ENCODE results near the gene CGB2. TPM values are rescaled to one million over a fixed set of nuclear protein-coding genes. Genes with fewer than 3 reads are reported as not detected.
A peak's percentile ranks its signal among the peaks of the same experiment; 100 is the strongest.
"Not testable (repeated sequence)": the region's sequence is repeated elsewhere in the genome, so short reads cannot be mapped to it uniquely, and the experiment has no call there.

The CGB2 gene
- total RNA-seq (2014; rRNA removed; shearing (Covaris generic)) = 1.4 TPM in 1 of 2 replicates, not detected in the other

DNA sequence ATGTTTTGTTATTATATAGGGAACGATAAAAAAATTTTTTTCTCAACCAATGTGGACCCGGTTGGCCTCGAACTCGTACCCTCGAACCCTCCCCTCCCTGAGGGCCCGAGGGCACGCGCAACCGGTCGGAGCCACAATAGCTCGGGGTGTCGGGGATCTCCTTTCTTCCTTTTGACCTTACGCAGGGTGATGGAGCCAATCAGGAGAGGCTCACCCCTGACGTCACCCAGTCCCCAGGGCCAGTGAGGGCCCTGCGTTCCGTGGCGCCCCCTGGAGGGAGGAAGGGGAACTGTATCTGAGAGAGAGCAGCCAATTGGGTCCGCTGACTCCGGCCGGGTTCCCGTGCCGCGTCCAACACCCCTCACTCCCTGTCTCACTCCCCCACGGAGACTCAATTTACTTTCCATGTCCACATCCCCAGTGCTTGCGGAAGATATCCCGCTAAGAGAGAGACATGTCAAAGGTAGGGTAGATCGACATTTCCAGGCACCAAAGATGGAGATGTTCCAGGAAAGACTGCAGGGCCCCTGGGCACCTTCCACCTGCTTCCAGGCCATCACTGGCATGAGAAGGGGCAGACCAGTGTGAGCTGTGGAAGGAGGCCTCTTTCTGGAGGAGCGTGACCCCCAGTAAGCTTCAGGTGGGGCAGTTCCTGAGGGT is at the start of gene CGB2:
CGB2 (plus strand) TSS at position 249 of the 660 bp plus-strand sequence; CDS start at position 455, 206 bp downstream.
- peak; percentile 96 for DNase-seq
- H3K4me3 ChIP-seq (ENCODE audit: insufficient read depth, low read depth, low read length); H3K36me3 ChIP-seq (replicated peaks; ENCODE audit: control insufficient read depth, insufficient read depth, low read length); H3K27me3 ChIP-seq (ENCODE audit: control insufficient read depth, insufficient read depth, low read length): not testable (repeated sequence)

DNA sequence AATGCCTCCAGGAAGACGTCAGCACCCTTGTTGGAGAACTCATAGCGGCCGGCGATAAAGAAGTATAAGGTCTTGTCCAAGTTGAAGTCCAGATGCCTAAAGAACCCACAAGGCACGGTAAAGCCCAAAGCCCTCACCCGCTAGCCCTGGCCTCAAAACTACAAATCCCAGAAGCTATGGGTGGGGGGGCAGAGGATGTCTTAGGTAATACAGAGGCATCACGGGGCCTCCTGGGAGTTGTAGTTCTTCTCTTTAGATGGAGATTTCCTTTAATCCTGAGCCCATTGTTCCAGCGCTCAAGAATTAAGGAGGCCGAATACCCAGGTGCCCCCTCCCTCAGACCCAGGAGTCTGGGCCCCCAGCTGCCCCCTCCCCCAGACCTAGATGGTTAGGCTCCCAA is 49.4 kb upstream of the CGB2 start:
- no peaks in the 10 kb centered on the region for H3K27me3 ChIP-seq (ENCODE audit: control insufficient read depth, insufficient read depth, low read length)
- H3K36me3 ChIP-seq (replicated peaks; ENCODE audit: control insufficient read depth, insufficient read depth, low read length) = peaks cover 7% of the 10 kb centered on the region
- no peak for DNase-seq
- H3K4me3 ChIP-seq (ENCODE audit: insufficient read depth, low read depth, low read length) = no peak overlapping the region

GRCh38 chr19:48985711-48986110 is 46.0 kb upstream of the CGB2 start:
- H3K27me3 ChIP-seq (ENCODE audit: control insufficient read depth, insufficient read depth, low read length) = no peaks in the 10 kb centered on the region
- H3K4me3 ChIP-seq (ENCODE audit: insufficient read depth, low read depth, low read length) = no peak overlapping the region
- DNase-seq = no peak
- H3K36me3 ChIP-seq (replicated peaks; ENCODE audit: control insufficient read depth, insufficient read depth, low read length) = peaks cover 9% of the 10 kb centered on the region

DNA sequence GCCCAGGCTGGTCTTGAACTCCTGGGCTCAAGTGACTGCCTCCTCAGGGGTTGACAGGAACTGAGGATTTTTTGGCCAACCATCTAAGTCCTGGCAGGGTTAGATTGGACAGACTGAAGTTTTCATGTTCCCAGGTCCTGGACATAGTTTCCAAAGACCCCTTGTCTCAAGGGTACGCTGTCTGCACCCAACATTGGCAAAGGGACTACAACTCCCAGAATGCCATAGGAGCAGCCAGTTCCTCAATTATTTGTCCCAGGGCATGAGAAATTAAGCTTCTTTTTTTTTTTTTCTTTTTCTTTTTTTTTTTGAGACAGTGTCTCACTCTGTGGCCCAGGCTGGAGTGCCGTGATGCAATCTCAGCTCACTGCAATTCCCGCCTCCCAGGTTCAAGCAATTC is 45.5 kb upstream of the CGB2 start:
- Histone ChIP-seq H3K27me3 (ENCODE audit: control insufficient read depth, insufficient read depth, low read length) (no peaks in the 10 kb centered on the region), H3K36me3 (replicated peaks; ENCODE audit: control insufficient read depth, insufficient read depth, low read length) (peaks cover 10% of the 10 kb centered on the region), H3K4me3 (ENCODE audit: insufficient read depth, low read depth, low read length) (no peak overlapping the region)
- no peak for DNase-seq

DNA sequence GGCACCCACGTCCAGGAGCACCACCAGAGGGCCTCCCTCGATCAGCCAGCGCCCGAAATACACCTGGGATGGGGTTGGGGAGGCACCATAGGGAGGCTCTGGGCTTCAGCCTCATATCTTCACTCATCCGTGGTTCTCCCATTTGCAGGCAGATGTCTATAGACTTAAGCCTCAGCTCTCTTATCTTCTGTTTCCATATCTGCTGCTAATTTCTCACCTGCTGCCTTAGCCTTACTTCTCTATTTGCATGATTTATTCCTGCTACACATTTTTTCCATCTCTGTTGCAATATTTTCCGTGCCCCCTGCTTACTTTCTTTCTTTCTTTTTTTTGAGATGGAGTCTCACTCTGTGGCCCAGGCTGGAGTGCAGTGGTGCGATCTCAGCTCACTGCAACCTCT is 44.4 kb upstream of the CGB2 start:
- peaks cover 10% of the 10 kb centered on the region for H3K36me3 ChIP-seq (replicated peaks; ENCODE audit: control insufficient read depth, insufficient read depth, low read length)
- no peak overlapping the region for H3K4me3 ChIP-seq (ENCODE audit: insufficient read depth, low read depth, low read length)
- H3K27me3 ChIP-seq (ENCODE audit: control insufficient read depth, insufficient read depth, low read length) = no peaks in the 10 kb centered on the region
- no peak for DNase-seq

DNA sequence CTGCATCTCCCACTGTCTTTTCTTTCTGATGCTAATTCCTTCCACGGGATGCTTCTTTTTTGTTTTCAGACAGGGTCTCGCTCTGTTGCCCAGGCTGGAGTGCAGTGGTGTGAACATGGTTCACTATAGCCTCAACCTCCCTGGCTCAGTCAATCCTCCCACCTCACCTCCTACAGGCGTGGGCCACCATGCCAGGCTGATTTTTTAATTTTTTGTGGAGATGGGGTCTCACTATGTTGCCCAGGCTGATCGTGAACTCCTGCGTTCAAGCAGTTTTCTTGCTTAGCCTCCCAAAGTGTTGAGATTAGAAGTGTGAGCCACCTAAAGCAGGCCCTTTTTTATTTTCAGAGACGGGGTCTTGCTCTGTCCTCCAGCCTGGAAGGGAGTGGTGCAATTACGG is 43.4 kb upstream of the CGB2 start:
- Histone ChIP-seq H3K4me3 (ENCODE audit: insufficient read depth, low read depth, low read length) (no peak overlapping the region), H3K27me3 (ENCODE audit: control insufficient read depth, insufficient read depth, low read length) (no peaks in the 10 kb centered on the region), H3K36me3 (replicated peaks; ENCODE audit: control insufficient read depth, insufficient read depth, low read length) (peaks cover 10% of the 10 kb centered on the region)
- DNase-seq = no peak

DNA sequence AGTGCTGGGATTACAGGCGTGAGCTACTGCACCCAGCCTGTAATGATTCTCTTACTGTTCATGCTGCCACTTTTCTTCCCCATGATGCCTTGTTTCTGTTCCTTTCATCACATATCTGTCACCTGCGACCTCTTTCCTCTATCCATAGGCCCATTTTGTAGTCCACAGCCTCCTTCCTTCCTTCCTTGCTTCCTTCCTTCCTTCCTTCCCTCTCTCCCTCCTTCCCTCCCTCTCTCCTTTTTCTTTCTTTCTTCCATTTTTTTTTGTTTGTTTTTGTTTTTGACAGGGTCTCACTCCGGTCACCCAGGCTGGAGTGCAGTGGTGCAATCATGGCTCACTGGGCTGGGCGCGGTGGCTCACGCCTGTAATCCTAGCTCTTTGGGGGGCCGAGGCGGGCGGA is 42.8 kb upstream of the CGB2 start:
- H3K36me3 ChIP-seq (replicated peaks; ENCODE audit: control insufficient read depth, insufficient read depth, low read length) = peaks cover 10% of the 10 kb centered on the region
- DNase-seq = no peak
- no peaks in the 10 kb centered on the region for H3K27me3 ChIP-seq (ENCODE audit: control insufficient read depth, insufficient read depth, low read length)
- H3K4me3 ChIP-seq (ENCODE audit: insufficient read depth, low read depth, low read length) = no peak overlapping the region

- peak; percentile 22 for DNase-seq
- H3K36me3 ChIP-seq (replicated peaks; ENCODE audit: control insufficient read depth, insufficient read depth, low read length) = peaks cover 10% of the 10 kb centered on the region
- no peak overlapping the region for H3K4me3 ChIP-seq (ENCODE audit: insufficient read depth, low read depth, low read length)
- no peaks in the 10 kb centered on the region for H3K27me3 ChIP-seq (ENCODE audit: control insufficient read depth, insufficient read depth, low read length)
These were observed 41.9 kb upstream of the CGB2 start for GRCh38 chr19:48989701-48990291.

GRCh38 chr19:48990400-48990799 is 41.3 kb upstream of the CGB2 start:
- Histone ChIP-seq H3K36me3 (replicated peaks; ENCODE audit: control insufficient read depth, insufficient read depth, low read length) (peaks cover 8% of the 10 kb centered on the region), H3K27me3 (ENCODE audit: control insufficient read depth, insufficient read depth, low read length) (no peaks in the 10 kb centered on the region), H3K4me3 (ENCODE audit: insufficient read depth, low read depth, low read length) (no peak overlapping the region)
- peak; percentile 22 for DNase-seq

GRCh38 chr19:48991011-48991609 is 40.6 kb upstream of the CGB2 start:
- H3K4me3 ChIP-seq (ENCODE audit: insufficient read depth, low read depth, low read length) = no peak overlapping the region
- peak; percentile 26 for DNase-seq
- H3K36me3 ChIP-seq (replicated peaks; ENCODE audit: control insufficient read depth, insufficient read depth, low read length) = peaks cover 7% of the 10 kb centered on the region
- H3K27me3 ChIP-seq (ENCODE audit: control insufficient read depth, insufficient read depth, low read length) = no peaks in the 10 kb centered on the region

DNA sequence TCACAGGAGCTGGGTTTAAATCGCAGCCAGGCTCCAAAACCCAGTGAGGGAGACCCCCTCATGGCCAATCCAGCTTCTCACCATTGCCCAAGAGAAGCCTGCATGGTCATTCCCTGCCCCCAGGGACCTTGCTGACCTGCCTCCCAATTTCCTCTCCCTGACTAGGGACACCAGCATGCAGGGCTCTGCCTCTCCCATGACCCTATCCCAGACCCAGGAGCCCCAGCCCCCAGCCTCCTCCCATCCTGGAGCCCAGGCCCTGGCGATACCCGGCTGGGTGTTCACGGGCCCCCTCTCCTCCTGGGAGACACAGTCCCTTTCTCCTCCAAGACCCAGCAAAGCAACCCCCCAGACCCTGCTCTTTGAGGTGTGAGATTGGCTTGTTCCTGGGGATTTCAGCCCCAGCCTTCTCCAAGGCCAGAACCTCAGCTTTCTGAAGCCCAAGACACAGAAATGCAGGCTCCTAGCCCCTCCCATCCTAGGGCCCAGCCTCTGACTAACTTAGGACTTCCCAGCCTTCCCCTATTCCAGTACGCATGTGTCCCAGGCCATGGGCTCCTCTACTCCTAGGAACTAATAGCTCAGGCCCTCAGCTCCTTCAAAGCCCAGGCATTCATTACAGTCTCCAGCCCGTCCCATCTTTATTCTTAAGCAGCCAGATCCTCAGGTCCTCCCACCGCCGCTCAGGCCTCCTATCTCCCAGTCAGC is 39.7 kb upstream of the CGB2 start:
- peak overlapping the region; percentile 82 for H3K4me3 ChIP-seq (ENCODE audit: insufficient read depth, low read depth, low read length)
- no peaks in the 10 kb centered on the region for H3K27me3 ChIP-seq (ENCODE audit: control insufficient read depth, insufficient read depth, low read length)
- peaks cover 7% of the 10 kb centered on the region for H3K36me3 ChIP-seq (replicated peaks; ENCODE audit: control insufficient read depth, insufficient read depth, low read length)
- peak; percentile 85 for DNase-seq

DNA sequence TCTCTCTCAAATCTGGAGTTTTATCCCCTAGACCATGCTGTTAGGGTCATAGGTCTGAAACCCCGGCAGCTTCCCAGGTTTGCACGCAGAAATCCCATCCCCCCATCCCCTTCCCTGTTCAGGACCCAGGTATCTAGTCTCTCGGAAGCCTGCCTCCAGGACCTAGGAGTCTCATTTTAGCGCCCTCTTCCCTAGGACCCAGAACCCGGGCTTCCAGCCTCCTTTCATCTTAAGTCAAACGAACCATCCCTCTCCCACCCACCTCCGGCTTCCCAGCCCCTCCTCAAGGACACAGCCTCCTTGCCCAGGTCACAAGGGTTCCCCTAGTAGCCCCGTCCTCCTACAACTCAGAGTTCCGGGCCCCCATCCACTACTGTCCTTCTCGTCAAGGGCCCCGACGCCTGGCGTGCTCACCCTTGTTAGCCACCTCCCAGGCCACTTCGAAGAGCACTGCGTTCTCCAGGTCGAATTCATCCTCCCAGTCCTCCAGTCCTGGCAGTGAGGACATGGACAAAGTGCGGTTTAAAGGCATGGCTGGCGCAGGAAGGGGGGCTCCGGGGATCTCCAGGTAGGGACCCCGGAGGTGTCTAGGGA is 39.0 kb upstream of the CGB2 start:
- peaks cover 7% of the 10 kb centered on the region for H3K36me3 ChIP-seq (replicated peaks; ENCODE audit: control insufficient read depth, insufficient read depth, low read length)
- H3K4me3 ChIP-seq (ENCODE audit: insufficient read depth, low read depth, low read length) = peak overlapping the region; percentile 82
- DNase-seq = peak; percentile 68
- H3K27me3 ChIP-seq (ENCODE audit: control insufficient read depth, insufficient read depth, low read length) = no peaks in the 10 kb centered on the region

GRCh38 chr19:48993175-48994034 is 38.3 kb upstream of the CGB2 start, which contains the start of the genes GYS1 and RUVBL2:
TSS of gene GYS1 (minus strand) at chr19:48993309. CDS start at chr19:48993112, 197 bp downstream.
TSS of gene RUVBL2 (plus strand) at chr19:48993887. CDS start at chr19:48993912, 25 bp downstream.
- no peaks in the 10 kb centered on the region for H3K27me3 ChIP-seq (ENCODE audit: control insufficient read depth, insufficient read depth, low read length)
- peak; percentile 100 for DNase-seq
- peaks cover 7% of the 10 kb centered on the region for H3K36me3 ChIP-seq (replicated peaks; ENCODE audit: control insufficient read depth, insufficient read depth, low read length)
- peak within 1 kb of the TSS; percentile 82 for H3K4me3 ChIP-seq (ENCODE audit: insufficient read depth, low read depth, low read length)

GRCh38 chr19:48994035-48994386 is 37.7 kb upstream of the CGB2 start:
- peaks cover 4% of the 10 kb centered on the region for H3K36me3 ChIP-seq (replicated peaks; ENCODE audit: control insufficient read depth, insufficient read depth, low read length)
- H3K4me3 ChIP-seq (ENCODE audit: insufficient read depth, low read depth, low read length) = peak overlapping the region; percentile 79
- H3K27me3 ChIP-seq (ENCODE audit: control insufficient read depth, insufficient read depth, low read length) = no peaks in the 10 kb centered on the region
- no peak for DNase-seq
